Activated CD4-positive, alpha-beta T cell treated with anti-CD3 and anti-CD28 coated beads, Interleukin-2, amount 50 U/mL, for 16 hours (primary cell): Measurements from ENCODE around the gene ZFYVE27.

Source experiments
- DNase-seq: peaks from one replicate; pipeline ENCODE4 v3.0.0-alpha.2; 2020

ZFYVE27 gene

DNA sequence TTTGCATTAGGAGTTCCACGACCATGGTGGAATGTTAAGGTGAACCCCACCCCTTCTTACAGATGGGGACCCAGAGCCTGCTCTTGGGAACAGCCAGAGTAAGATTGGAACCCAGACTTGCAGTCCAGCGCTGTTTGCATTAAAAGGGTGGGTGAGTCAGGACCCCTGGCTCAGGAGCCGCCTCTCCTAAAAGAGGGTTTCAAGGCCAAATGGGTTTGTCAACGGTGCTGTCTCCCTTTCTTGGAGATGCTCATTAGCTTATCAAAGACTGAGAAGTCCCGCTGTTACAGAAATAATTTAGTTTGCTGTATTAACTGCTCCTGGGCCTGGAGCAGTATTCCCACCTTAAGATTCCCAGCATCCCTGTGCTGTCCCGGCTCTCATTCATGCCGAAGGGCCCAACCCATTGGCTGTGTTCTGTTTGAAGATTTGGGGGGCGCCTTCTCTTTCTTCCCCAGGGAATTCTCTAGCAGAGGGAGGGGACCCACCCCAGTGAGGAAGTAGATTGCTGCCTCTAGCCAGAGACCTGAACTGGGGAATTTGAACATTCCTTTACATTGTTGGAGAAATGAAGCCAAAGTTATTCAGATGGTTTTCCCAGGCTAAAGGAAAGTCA is 21.6 kb upstream of the ZFYVE27 start:
- no peak for DNase-seq

DNA sequence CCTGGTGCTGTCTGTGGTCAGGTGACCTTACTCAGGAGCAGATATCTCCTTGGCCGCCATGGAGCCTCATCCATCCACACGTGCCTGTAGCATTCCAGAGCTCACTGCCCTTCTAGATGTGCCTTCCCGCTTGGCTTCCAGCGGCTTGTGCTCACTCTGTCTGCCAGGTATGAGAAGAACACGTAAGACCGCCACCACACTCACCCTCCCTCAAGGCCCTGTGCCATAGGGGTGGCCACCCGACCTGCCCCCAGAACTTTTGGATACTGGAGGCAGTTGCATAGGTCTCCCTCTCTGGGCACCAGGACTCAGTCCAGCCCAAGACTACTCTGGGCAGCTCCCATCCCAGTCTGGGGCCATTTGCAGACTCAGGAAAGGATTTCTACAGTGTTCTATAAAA is 19.3 kb upstream of the ZFYVE27 start:
- no peak for DNase-seq

DNA sequence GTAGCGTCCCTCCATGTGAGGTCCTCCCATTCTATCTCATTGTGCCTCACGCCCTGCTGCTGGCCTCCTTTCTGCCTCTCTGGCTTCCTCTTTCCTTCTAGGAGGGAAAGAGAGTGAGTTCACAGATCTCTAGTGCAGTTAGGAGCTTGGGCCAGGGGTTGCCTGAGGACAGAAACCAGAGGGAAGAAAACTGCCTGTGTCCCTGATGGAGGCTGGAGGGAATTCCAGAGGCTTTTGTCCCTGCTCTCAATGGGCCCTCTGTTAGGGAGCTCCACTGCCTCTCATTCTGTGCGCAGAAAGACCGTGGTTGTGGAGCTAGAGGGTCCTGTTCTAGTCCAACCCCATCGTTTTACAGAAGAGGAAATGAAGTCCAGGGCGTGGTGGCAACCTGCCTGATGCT is 18.8 kb upstream of the ZFYVE27 start:
- DNase-seq: no peak

DNA sequence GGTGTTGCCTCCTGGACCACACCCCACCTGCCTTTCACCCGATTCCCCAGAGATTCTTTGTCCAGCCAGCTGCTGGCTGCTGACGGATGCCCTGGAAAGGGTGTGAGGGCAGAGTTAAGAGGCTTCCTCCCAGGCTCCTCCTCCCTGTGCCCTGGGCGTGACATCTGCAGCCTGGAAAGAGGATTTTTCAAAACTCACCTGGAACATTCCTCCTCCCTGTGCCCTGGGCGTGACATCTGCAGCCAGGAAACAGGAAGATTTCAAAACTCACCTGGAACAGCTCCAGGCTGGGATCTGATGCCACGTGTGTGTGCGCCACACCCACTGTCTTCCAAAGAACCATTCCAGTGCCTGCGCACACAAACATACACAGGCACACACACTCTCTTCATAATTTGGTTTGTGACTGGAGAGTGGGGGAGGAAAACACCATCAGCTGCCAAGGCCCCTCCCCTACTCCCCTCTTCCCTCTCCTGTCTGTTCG is 18.2 kb upstream of the ZFYVE27 start:
- no peak for DNase-seq

DNA sequence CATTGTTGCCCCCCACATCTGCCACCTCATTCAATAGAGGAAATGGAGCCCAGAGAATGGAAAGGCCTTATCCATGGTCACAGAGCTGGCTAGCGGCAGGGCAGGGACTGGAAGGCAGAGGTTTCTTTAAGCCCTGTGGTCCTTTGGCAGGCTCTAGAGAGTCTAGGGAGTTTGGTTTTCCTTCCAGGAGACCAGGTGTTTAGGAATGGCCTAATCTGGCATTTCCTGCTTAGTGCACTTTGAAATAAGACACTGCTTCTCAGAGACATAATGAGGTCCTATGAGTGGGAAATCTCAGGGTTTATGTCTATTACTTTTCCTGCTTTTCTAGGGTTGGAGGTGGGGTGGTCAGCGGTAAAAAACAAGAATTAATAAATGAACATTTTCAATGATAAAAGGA is 17.3 kb upstream of the ZFYVE27 start:
- no peak for DNase-seq

DNA sequence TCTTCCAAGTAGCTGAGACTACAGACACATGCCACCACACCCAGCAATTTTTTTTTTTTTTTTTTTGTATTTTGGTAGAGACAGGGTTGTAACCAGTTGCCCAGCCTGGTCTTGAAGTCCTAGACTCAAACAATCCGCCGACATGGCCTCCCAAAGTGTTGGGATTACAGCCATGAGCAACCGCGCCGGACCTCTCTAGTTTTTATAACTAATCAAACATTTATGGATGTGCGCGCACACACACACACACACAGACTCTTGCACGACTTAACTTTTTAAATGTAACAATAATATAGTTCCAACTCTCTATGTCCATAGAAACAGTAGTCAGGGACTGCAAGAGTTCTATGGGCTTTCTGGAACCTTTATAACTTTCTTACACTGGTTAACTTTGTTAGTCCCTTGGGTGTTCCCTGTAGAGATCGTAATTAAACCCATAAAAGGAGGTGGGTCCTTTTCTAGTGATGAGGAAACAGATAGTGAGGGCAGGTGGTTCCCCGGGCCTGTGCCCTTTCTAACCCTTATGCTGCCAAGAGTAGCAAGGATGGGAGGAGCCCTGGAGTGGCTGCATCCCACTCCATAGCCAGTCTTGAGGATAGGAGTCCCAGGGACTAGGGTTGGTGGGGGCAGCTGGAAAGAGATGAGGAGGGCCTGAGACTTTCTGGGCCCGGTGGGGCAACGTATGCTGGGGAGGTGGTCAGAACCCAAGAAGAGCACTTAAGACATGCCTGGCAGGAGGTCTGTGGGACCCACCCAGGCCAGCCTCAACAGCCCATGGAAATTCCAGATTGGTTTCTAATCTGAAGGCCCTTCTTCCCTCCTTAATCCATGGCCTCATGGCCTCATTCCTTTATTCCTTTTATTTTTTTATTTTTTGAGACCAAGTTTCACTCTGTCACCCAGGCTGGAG is 14.8 kb upstream of the ZFYVE27 start:
- DNase-seq: no peak

DNA sequence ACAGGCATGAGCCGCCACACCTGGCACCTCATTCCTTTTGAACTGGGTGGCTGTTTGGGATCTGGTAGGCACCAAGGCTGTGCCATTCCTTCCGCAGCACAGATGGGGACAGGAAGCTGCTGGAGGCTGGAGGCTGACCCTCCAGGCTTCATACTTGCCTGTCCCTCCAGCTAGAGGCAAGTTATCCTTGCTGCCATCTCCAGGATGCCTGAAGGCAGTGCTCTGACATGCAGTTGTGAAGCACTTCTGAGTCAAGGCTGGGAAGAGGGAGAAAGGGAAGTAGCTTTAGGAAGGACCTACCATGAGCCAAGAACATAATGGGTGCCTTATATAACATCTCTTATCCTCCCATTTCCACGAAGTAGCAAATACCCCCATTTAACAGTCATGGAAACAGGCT is 13.9 kb upstream of the ZFYVE27 start:
- DNase-seq: no peak

DNA sequence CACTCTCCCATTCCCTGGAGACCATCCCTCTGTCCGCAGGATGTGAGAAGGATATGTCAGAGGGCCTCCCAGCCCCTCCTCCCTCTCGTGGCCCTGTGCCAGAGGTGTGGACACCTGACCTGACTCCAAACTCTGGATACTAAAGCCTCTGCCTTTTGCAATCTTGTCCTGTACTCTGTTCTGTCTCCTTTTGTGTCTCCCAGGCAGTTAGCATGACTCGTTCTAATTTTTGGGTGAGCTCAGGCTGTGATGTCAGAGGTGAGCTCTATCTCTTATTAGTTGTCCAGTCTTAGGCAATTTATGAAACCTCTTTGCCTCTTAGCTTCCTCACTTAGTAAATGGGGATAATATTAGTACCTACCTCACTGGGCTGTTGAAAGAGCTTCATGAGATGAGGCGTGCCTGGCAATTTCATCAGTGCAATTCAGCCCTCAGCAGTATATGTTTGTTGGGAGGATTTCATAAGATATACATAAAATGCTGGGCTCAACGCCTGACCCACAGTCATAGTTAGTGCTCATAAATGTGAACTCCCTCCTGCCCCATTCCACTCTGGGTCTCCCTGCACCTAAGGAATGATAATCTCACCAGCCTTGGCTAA is 12.5 kb upstream of the ZFYVE27 start:
- DNase-seq: no peak

DNA sequence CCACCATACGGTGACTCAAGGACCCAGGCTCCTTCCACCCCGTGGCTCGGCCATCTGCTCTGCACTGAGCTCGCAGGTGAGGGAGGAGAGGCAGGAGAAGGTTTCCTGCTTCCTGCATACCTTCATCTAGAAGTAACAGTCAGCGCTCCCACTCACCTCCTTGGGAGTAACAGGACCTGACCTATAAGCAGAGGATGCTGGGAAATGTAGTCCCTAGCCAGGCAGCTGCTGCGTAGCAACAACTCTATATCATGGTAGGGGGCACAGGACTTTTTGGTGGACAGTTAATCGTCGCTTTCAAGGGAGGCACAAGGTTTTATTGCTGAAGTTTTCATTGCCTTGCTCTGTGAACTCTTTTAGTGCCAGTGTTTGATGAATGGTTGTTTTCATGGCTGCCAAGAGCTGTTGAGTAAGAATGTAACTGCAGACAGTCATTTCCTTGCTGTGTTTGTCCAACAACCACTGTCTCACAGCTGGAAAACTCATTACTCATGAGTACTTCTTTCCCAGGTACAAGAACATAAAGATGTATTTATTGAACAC is 10.2 kb upstream of the ZFYVE27 start:
- peak; percentile 60 for DNase-seq

DNA sequence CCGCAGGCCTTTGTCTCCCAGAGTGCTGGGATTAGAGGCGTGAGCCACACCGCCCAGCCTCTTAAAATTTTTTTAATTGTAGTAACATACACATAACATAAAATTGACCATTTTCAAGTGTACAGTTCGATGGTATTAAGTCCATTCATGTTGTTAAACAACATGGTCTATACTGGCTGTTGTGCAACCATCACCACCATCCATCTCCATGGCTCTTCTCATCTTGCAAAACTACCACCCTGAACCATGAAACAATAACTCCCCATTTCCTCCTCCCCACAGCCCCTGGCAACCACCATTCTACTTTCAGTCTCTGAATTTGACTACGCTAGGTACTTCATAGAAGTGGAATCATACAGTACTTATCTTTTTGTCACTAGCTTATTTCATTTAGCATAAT is 7.9 kb upstream of the ZFYVE27 start:
- DNase-seq: no peak

DNA sequence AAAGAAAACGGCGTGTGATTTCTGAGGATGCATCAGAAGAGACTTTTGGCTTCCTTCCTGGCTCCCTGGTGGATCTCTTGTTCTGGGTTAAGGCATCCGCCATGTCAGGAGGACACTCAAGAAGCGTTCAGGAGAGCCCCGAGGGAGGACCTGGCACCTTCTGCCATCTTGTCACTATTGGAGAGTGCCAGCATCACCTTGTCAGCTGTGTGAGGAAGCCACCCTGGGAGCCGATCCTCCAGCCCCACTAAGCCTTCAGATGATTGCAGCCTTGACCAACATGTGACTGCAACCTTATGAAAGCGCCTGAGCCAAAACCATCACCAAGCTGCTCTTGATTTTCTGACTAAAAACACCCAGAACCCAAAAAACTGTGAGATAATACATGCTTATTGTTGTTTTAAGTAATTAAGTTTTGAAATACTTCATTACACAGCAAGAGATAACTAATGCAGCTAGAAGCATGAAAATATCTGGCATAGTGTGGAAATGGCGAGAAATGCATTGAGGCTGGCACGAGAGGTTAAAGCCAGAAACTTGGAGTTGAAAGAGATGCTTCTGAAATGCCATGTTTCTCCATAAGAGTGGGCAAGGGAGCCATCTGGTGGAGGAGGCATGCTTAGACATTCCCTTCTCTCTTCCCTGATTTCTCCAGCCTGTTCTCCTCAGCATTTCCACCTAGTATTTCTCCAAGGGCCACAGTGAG is 5.4 kb upstream of the ZFYVE27 start:
- DNase-seq: peak; percentile 53

DNA sequence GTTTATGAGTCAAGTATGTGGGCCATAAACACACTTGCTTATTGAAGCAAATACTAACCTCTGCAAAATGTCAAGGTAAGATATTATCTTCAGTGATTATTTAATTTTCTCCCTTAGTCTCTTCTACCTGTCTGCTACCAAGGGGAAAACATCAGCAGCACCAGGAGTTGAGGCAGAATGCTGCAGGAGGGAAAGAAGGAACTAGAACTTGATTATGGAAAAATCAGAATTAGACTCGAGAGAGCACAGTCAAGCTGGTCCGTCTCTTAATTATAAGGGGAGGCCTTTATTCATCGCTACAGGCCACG is 4.9 kb upstream of the ZFYVE27 start:
- DNase-seq: no peak

DNA sequence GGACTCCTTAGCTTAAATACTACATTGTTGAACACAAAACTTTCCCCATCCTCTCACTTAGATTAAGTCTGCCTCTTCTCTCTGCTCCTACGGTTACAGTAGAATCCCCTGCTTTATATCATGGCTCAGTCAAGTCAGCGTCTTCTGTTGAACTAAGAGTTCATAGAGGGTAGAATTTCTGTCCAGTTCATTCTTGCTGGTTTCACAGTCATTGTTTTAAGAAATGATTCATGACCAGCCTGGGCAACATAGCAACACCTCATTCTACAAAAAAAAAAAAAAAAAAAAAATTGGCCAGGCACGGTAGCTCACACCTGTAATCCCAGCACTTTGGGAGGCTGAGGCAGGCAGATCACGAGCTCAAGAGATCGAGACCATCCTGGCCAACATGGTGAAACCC is 3.7 kb upstream of the ZFYVE27 start:
- no peak for DNase-seq

DNA sequence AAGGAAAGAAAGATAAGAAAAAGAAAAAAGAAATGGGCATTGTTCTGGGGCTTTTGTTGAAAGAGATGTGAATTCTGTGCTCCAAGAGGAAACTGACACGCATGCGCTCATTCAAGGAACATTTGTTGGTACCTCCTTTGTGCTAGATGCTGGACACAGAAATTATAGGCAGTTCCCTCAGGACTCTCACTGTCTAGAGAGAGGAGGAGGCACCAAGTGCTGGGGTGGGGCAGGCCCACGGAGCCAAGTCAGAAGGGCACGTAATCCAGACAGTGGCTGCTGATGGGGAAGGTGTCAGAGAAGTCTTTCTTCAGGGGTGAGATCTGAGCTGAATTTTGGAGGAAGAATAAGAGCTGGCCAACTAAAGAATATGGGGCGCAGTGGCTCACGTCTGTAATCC is 2.9 kb upstream of the ZFYVE27 start:
- no peak for DNase-seq

DNA sequence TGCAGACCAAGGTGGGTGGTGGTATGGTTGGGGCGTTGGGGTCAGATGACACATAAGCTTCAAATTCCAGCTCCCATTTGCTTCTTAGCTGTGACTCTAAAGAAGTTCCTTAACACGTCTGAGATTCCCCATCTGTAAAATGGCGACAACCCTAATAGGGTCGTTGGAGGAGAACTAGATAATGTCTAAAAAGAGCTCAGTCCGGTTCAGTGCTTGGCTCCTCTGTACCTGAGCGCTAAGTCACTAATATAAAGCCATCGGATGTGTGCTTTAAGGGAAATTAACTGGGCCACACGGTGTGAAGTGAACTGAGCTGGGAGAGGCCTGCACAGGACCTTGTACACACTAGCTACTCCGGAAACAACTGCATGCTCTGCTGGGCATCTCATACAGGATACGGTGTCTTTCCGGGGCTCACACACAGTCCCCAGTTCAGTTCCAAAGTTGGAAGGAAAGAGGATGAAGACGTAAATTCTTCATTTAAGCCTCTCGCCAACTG is 476 bp upstream of the ZFYVE27 start:
- no peak for DNase-seq

DNA sequence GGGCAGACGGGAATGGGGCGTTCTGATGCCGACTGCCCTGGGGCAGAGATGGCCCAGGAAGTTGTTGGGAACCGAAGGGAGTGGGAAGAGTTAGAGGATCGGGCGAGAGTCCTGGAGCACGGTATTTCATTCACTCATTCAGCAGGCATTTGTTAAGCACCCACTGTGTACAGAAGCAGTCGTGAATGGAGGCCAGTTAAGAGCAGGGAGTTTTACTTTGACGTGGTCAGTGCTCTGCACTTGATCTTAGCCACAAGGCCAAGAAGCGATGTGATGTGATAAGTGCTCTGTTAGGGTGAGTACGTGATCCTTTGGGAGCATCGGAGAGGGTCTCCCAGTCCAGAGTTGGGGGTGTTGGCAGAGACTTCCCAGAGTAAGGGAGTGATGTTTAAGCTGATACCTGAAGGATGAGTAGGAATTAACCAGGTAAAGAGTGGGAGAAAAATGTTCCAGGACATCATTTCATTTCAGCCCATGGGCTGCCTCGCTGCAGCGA is 890 bp downstream of the ZFYVE27 start:
- DNase-seq: peak; percentile 24

DNA sequence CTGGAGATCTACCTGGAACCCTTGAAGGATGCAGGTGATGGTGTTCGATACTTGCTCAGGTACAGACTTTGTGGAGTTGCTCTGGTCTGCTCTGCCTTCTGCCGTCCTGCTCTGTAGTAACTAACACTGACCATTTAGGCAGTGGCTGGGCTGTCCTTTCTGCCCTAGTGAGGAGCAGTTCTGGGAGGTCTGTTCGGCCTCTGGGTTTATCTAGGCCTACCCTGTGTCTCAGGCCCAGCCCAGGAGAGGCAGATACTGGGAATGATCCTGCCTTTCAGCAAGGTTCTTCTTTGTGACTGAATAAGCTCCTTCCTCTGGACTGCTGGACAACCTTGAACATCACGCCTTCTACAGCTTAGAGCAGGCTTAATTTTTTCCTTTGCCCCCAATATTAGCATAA is 1.7 kb downstream of the ZFYVE27 start:
- DNase-seq: no peak

DNA sequence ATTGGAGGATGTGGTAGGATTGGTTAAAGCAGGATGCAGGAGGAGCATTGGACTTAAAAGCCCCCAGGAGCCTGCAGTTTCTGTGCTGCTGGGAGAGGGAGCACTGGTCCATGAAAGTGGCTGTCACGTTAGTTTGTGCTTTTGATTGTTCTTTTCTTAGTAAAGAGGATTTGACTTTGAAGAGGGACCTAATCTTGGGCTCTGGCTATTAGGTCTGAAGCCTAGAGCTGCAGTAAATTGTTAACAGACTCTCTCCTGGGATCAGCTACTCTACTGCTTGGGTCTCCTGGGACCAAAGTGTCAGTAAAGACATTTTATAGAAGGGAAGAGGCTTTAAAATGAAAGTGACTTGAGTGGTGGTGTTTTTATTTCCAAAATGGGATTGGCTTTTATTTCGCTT is 3.7 kb downstream of the ZFYVE27 start:
- no peak for DNase-seq

DNA sequence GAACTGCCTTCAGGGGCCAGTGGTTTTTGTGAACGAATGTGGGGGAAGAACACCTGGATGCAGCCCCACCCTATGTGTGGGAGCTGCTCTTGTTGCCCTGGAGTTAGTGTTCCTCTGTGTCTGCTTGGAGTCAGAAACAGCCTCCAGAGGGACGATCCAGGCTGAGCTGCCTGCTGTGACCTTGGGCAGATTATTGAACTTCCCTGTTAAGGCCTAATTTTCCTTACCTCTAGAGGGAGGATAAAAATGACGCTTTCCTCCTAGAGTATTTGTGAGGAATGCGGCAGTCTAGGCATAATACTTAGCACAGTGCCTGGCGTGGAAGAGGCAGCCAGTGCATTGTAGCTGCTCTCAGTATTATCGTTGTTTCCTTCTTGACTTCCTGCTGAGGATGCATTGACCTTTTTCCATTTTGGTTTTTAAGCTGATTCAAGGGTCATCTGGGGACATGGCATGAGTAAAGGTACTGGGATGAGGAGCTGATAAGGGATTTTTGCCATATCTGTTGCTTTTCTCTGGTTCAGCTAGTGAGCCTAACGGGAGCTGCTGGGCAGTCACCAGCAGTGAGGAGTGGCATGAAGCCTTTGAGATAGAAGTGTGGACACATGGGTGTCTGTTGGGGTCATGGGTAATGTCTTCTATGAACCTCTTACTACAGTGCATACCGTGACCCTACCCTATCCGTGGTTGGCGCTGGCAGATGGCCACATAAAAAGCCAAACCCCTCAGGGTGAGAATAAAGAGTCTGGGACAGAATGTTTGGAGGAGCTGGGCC is 6.4 kb downstream of the ZFYVE27 start:
- no peak for DNase-seq

DNA sequence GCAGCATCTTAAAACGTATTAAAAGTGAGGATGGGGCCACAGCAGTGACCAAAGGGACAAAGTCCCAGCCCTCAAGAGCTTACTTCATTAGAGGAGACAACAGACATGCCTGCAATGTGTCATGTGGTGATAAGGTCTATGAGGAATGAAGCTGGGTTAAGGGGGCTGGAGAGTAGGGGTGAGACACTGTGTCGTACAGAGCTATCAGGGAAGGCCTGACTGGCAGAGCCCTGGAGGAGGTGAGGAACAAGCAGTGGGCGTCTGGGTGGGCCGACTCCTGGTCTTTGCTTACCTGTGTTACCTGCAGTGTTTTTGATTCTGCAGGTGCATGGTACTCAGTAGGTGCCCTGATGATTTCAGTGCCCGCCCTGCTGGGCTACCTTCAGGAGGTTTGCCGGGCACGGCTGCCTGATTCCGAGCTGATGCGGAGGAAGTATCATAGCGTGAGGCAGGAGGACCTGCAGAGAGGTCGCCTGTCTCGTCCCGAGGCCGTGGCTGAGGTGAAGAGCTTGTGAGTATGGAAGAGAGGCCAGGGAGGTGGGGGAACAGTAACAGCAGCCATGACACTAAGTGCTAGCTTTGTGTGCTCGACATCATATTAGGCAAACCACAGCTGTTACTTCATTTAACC is 7.6 kb downstream of the ZFYVE27 start:
- no peak for DNase-seq

DNA sequence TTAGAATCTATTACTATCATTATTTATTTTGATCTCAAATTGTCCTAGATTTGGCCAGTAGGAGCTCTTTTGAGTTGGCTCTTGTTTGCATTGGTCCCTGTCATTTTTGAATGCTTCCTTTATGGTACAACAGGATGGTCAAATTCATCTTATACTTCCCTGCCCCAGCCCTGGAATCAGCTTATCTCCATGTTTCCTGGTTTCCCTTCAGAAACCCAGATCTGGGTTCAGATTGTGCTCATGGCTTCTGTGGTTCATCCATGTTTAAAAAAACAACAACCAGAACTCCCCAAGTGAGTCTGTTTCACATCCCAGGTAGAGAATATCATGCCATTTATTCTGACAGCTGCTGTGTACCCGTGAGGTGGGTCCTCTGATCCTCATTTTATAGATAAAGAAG is 10.6 kb downstream of the ZFYVE27 start:
- DNase-seq: no peak

DNA sequence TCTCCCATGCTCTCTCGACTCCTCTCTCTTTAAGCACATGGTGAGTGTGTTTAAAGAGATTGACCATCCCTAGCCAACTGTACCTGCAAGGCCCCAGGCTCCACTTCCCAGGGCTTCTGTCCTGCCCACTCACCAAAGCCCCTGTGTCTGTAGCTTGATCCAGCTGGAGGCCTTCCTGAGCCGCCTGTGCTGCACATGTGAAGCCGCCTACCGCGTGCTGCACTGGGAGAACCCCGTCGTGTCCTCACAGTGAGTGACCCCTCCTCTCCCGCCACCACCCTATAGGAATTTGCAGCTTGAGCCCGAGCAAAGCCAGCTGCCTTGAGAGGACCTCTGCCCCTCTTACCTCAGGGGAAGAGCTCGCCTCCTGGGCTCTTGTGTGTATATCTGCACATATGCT is 11.2 kb downstream of the ZFYVE27 start:
- DNase-seq: no peak
